ENCODE results near the gene POT1.
"Not testable (repeated sequence)": the region's sequence is repeated elsewhere in the genome, so short reads cannot be mapped to it uniquely, and the experiment has no call there.

The POT1 gene, protein sequence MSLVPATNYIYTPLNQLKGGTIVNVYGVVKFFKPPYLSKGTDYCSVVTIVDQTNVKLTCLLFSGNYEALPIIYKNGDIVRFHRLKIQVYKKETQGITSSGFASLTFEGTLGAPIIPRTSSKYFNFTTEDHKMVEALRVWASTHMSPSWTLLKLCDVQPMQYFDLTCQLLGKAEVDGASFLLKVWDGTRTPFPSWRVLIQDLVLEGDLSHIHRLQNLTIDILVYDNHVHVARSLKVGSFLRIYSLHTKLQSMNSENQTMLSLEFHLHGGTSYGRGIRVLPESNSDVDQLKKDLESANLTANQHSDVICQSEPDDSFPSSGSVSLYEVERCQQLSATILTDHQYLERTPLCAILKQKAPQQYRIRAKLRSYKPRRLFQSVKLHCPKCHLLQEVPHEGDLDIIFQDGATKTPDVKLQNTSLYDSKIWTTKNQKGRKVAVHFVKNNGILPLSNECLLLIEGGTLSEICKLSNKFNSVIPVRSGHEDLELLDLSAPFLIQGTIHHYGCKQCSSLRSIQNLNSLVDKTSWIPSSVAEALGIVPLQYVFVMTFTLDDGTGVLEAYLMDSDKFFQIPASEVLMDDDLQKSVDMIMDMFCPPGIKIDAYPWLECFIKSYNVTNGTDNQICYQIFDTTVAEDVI

DNA sequence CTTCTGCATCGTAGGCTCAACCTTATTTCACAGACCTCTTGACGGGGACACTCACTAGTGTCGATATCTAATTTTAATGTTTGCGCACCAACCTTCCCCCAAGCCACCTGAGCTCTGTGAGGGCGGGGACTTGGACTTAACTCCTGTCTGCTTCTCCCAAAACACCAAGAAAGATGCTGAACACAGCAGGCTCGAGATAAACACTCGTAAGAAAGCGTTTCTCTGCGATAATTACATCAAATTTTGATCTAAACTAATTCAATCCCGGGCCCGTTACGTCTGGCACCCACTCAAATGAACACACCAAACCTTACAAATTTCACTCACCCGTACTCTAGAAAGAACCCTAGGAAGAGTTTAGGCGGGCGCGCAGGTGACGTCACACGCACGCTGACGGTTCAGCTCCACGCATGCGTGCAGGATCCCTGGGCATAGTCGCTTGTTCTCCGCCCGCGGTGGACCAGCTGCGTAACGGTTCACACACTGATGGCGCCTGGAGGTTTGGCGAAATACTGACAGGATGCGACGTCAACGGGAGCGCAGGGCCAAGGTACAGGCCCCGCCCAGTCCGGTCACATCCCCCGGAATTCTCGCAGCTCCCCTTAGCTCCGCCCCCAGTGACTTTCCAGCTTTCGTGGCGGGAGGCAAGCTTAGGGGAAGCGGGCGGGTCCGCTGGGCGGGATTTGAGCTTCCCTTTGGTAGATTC lies at the start of gene POT1:
POT1 (minus strand) TSS at position 359 of the 706 bp plus-strand sequence. CDS start 32,652 bp downstream, outside the sequence.
- peak; percentile 99 for DNase-seq (ENCODE audit: low spot score)

DNA sequence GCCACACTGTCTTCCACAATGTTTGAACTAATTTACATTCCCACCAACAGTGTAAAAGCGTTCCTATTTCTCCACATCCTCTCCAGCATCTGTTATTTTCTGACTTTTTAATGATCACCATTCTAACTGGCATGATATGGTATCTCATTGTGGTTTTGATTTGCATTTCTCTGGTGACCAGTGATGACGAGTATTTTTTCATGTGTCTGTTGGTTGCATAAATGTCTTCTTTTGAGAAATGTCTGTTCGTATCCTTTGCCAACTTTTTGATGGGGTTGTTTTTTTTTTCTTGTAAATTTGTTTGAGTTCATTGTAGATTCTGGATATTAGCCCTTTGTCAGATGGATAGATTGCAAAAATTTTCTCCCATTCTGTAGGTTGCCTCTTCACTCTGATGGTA lies 45.5 kb upstream of the POT1 start:
- DNase-seq (ENCODE audit: low spot score) = not testable (repeated sequence)

- no peak for DNase-seq (ENCODE audit: low spot score)
Observed at GRCh38 chr7:124965553-124965952, 35.9 kb upstream of the POT1 start.

GRCh38 chr7:124959676-124960075 lies 30.1 kb upstream of the POT1 start:
- no peak for DNase-seq (ENCODE audit: low spot score)

- DNase-seq (ENCODE audit: low spot score) = not testable (repeated sequence)
Observed at GRCh38 chr7:124957952-124958351, 28.3 kb upstream of the POT1 start.

- DNase-seq (ENCODE audit: low spot score) = no peak
Observed at GRCh38 chr7:124956160-124956559, 26.5 kb upstream of the POT1 start.

DNA sequence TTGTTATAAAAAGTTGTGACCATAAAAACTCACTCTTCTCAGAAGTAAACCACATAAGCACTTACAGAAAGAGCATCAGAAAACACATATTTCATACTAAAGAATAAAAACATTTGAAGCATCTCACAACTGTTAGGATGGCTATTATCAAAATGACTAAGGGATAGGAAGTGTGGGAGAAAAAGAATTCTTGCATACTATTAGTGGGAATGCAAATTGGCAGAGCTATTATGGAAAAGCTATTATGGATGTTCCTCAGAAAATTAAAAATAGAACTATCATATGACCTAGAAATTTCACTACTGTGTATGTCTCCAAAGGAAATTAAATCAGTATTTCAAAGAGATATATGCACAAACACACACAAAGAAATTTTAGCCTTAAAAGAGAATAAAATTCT lies 25.2 kb upstream of the POT1 start:
- no peak for DNase-seq (ENCODE audit: low spot score)

DNA sequence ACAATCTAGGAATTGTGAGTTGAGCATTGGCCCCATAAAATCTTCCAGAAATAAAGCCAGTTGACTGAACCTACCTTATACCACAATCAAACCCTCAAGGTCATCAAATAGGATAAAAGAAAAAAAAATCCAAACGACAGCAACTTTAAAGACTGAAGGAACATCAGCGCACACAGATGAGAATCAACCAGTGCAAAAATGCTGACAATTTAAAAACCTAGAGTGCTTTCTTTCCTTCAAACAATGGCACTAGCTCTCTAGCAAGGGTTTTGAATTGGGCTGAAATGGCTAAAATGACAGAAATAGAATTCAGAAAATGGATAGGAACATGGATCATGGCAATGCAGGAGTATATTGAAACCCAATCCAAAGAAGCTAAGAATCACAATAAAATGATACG lies 16.1 kb upstream of the POT1 start:
- DNase-seq (ENCODE audit: low spot score) = no peak

DNA sequence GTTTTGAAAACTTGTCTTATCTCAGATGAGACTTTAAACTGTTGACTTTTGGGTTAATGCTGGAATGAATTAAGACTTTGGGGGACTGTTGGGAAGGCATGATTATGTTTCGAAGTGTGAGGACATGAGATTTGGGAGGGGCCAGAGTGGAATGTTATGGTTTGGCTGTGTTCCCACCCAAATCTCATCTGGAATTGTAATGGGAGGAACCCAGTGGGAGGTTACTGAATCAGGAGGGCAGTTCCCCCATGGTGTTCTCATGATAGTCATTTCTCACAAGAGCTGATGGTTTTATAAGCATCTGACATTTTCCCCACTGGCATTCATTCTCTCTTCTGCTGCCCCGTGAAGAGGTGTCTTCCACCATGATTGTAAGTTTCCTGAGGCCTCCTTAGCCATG lies 13.8 kb upstream of the POT1 start:
- DNase-seq (ENCODE audit: low spot score) = no peak

- no peak for DNase-seq (ENCODE audit: low spot score)
Observed at GRCh38 chr7:124942399-124942798, 12.8 kb upstream of the POT1 start.

- DNase-seq (ENCODE audit: low spot score) = no peak
Observed at GRCh38 chr7:124940306-124940705, 10.7 kb upstream of the POT1 start.

DNA sequence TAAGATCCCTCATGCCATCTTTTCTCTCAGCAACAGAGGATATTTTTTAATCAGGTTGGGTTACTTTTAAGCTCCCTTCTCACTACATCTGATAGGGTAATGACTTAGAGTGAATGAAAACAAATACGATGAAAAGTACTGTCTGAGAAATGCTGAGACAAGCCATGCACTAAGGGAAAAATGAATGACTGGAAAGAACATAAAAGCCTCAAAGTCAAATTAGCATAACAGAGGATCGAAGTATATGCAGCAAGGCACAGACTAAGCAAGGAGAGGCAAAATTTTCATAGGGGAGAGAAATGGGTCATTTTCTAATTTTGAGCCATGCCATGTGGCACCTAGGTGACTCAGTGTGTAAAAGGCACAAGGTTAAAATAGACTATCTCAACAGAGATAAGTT lies 8.5 kb upstream of the POT1 start:
- no peak for DNase-seq (ENCODE audit: low spot score)

- DNase-seq (ENCODE audit: low spot score) = no peak
Observed at GRCh38 chr7:124937076-124937475, 7.5 kb upstream of the POT1 start.

DNA sequence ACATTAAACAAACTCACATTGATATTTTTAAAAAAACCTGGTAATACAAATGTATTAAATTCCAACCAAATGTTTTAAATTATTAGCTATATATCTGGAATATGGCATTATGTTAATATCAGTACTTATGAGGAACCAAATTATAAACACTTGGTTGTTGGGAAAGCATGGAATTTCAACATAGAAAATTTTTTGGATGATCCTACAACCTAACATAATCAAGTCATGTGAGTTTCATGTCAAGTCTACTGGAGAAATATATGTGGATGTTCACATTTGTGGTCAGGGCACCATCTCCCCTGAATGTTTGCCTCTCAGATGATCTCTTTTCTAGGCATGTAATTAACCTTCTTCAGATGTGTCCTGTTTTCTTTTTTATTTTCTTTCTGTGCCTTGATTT lies 5.2 kb upstream of the POT1 start:
- no peak for DNase-seq (ENCODE audit: low spot score)

DNA sequence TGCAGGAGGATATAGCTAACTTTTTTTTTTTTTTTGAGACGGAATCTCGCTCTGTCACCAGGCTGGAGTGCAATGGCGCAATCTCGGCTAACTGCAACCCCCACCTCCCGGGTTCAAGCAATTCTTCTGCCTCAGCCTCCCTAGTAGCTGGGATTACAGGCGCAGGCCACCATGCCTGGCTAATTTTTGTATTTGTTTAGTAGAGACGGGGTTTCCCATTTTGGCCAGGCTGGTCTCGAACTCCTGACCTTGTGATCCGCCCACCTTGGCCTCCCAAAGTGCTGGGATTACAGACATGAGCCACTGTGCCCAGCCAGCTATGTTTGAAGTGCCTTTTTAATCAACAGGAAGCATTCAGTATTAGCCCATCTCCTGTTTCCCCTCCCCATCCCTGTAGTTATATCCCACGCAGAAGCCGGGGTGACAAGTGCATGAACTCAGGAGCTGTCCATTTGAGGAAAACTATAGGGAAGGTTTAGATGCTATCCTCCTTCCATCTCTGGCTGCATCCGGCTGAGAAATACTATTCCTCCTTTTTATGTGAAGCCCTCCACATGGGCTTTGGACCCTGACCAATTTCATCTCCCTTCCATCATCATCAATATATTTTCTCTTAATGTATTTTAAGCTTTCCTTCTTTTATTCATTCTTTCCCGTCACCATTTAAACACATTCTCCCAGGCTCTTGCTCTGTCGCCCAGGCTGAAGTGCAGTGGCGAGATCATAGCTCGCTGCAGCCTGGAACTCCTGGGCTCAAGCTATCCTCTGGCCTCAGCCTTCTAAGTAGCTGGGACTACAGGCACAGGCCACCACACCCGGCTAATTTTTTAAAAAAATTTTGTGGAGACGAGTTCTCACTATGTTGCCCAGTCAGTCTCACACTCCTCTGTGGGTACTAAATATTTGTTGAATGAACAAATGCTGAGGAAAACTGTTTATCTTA lies 1.3 kb upstream of the POT1 start:
- DNase-seq (ENCODE audit: low spot score) = peak; percentile 11

DNA sequence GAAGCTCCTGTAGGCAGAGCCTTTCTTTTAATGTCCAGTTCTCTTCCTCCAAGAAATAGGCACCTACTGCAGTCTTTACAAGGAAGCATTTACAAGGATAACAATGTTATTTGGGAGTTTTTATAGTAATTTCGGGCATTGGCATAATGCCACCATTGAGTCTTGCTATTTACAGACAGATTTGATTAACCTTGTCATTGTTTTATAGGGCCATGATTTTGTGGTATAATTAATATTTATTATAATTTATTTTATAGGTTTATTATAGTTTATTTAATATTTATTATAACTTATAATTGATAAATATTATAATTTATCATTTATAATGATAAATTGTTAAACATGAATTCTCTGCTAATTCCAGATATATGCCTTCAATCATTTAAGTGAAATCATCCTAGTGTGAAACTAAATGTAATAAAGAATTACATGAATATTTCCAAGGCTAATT lies 573 bp upstream of the POT1 start:
- no peak for DNase-seq (ENCODE audit: low spot score)

- no peak for DNase-seq (ENCODE audit: low spot score)
Observed at GRCh38 chr7:124924906-124925305, 4.7 kb downstream of the POT1 start.

DNA sequence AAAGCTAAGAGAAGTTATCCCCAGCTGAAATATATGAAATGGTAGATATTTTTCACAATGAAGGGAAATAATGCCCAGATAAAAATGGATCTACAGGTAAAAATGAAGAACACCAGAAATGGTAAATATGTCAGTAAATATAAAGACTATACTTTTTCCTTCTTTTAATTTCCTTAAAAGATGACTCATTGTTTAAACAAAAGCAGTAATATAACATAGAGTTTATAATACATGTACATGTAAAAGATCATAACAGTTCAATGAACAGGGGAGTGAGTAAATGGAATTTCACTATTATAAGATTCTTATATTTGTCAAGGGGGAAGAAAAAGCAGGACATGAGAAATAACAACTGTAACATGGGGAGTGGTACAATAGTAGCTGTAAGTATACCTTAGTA lies 7.4 kb downstream of the POT1 start:
- no peak for DNase-seq (ENCODE audit: low spot score)

- DNase-seq (ENCODE audit: low spot score) = no peak
Observed at GRCh38 chr7:124919841-124920240, 9.8 kb downstream of the POT1 start.

DNA sequence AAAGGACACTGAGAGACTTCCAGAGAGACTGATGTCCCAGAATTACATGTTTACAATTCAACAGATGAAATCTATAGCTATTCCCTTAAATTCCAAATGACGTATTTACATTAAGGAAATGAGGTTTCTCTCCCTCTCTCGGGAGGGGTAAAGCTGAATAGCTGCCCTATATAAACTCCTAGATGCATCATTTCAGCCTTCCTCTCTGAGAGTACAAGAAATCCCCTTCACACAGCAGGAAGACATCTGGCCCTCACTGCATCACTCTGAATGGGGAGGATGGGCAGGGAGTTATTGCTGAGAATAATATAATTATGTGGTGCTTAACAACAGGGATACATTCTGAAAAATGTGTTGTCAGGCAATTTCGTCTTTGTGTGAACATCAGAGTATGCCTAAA lies 11.0 kb downstream of the POT1 start:
- DNase-seq (ENCODE audit: low spot score) = no peak

GRCh38 chr7:124915242-124915641 lies 14.4 kb downstream of the POT1 start:
- no peak for DNase-seq (ENCODE audit: low spot score)

- no peak for DNase-seq (ENCODE audit: low spot score)
Observed at GRCh38 chr7:124914298-124914697, 15.3 kb downstream of the POT1 start.

Data from cerebellar cortex (tissue), 1 donor.